H1 (cell line): ENCODE measurements around the gene CIROP.

ENCODE experiments used
- ASH2L ChIP-seq: fragments of 200-600, 300-600 bp; sonication (generic); IDR thresholded peaks from one replicate; pipeline ENCODE4 v1.7.1; 2017; ENCODE audit warnings: low read length
- BRCA1 ChIP-seq: IDR thresholded peaks from 2 replicates; pipeline ENCODE4 v1.6.1; 2012; ENCODE audit warnings: low read depth, low read length, improper control_type of control experiment

DNA sequence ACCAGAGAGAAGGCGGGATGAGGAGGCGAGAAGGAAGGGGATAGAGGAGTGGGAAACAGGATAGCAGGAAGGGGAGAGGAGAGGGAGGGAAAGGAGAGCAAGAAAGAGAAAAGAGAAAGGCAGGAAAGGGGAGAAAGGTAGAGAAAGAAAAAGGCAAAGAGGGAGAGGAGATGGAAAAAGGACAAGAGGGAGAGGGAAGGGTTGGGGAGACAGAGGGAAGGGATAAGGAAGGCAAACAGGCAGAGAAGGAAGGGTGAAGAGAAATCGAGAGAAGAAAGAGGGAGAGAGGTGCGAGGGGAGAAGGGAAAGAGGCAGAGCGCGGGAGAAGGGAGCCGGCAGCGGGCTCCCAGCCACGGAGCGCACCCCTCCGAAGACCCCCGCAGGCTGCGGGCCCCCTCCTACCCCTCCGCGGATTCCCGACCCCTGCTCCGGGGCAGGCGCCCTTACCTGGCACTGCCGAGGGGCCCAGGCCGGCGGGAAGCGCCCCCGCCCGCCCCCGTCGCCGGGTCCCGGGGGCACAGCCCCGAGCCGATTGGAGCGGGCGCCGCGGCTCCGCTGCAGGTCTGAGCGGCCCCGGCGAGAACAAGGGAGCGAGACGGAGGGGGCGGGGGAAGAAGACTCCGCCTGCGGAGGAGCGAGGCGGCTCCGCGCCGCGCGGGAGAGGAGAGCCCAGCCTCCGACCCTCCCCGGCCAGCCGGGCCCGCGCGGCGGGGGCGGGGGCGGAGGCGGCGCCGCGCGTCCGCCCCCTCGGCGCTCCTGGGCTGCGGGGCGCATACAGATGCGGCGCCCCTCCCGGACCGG, 47.6 kb downstream of the CIROP start, which contains the start of gene CDH24:
- TF ChIP-seq ASH2L (no peak), BRCA1 (no peak)
